GM18498 (cell line): ENCODE data around the gene HABP2.

Experiments used
- ATAC-seq: cut with Tn5 transposase; IDR thresholded peaks from one replicate; pipeline ENCODE4 v1.9.1; 2021; ENCODE audit warnings: mild to moderate bottlenecking, moderate library complexity; ENCODE audit not compliant: unreplicated experiment

HABP2 gene

DNA sequence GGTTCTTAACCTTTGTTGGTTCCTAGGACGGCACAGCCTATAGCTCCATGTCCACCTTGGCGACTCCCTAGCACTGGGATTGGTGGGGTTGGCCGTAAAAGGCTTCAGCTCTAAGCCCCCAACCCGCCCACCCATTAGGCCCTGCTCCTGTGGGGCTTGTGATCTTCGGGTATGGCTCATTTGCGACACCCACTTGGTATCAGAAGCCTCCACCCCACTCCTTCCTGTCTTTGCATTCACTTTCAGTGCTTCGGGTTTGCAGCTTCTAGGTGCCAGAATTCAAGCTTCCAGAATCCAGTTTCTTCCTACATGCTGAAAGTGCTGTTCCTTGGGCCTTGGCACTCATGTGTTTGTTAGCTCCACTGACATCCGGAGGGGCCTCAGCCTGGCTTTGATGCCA is 39.5 kb downstream of the HABP2 start:
- ATAC-seq = no peak

- ATAC-seq = no peak
Measured at GRCh38 chr10:113594652-113595051, 41.8 kb downstream of the HABP2 start.

DNA sequence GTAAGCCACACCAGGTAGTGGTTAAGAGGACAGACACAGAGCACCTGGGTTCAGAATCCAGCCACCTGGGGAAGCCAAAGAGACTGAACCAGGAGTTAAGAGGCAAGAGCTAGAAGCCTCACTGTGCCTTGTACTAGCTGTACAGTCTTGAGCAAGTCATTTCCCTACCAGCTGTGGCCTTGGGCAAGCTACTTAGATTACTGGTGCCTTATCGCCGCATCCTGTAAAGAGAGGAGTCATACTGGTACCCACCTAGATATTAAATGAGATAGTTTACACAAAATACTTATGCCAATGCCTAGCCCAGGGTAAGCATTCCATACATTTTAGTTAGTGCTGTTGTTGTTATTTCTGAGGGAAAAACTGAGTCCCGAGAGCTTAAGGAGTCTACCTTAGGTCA is 47.7 kb downstream of the HABP2 start:
- no peak for ATAC-seq

DNA sequence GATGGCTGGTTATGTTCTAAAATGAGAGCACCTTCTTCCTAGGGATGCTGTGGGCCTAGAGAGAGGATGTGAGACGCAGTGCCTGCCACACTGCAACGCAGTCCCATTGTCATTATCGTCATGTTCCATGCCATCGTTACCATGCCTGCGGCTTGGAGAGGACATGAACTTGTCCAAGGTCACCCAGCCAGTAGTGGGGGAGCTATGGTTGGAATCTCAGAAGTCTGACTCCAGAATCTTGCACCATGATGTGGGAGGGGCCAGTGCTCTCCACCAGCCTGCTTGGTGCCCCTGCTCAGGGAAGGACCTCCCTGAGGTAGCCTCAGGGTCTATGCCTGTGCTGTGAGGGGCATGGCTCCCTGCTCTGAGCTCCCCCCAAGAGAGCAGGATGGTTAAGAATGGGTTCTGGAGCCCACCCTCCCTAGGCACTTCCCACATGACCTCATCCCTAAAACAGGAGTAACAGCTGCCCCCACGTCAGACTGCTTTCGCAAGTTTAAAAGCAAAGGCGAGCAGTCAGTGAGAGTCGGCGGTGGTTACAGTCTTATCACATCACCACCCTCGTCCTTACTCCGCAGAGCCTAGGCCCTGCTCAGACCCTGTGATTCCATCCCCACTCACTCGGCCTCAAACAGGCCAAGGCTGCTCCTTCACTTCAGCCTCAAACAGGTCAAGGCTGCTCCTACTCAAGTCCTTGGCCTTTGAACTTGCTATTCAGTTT is 50.4 kb downstream of the HABP2 start:
- no peak for ATAC-seq

GRCh38 chr10:113604572-113604971 is 51.7 kb downstream of the HABP2 start:
- ATAC-seq = no peak

- no peak for ATAC-seq
Measured at GRCh38 chr10:113605268-113605978, 52.6 kb downstream of the HABP2 start.

DNA sequence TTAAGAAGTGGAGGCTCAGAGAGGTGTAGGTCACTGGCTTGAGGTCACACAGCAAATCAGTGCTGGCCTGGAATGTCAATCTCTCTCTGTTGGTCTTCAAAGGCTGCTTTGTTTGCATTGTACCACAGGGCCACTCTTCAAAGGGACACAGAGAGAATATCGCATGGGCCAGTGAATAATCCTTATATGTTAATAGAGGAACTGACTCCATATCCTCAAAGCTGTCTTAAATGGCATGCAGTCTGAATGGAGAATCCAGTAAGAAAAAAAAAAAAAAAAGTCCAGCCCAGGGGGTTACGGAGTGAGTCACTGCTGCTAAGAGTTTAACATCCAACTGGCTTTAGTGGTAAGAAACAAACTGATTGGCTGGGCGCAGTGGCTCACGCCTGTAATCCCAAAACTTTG is 56.9 kb downstream of the HABP2 start:
- ATAC-seq = no peak

- ATAC-seq = no peak
Measured at GRCh38 chr10:113610631-113611601, 58.1 kb downstream of the HABP2 start.

- no peak for ATAC-seq
Measured at GRCh38 chr10:113612154-113612553, 59.3 kb downstream of the HABP2 start.

DNA sequence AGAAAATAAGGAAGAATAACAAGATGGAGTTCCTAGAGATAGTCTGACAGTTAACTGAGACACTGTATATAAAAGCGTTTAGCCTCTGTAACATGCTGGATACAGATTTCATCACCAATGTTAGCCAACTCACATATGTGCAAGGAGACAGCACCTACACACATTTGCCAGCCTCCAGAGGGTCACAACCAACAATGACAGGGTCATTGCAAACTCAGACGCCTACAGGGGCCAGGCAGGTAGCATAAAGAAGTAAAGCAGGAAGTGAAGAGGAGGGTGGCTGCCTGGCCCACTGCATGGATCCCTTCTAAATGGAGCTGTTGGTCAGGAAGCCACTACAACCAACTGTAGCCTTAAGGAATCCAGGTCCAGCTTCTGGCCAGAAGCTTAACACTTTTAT is 60.6 kb downstream of the HABP2 start:
- no peak for ATAC-seq

- ATAC-seq = no peak
Measured at GRCh38 chr10:113613977-113614690, 61.3 kb downstream of the HABP2 start.

- no peak for ATAC-seq
Measured at GRCh38 chr10:113616244-113617074, 63.6 kb downstream of the HABP2 start.

DNA sequence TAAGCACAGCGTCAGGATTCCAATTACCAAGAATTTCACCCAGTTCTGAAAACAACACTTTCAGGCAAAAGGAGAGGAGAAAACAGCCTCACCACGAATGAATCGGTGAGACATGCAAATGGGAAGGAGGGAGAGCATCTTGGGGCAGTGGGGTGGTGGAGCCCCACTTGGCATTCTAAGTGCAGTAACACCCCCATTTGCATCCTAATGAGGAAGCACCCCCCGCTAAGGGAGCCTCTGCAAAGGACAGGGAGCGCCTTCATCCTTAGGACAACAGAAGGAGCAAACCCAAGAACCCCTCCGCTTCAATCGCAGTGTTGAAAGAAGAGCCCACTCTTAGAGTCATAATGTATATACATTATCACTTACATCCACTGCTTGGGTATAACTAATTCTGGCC is 64.2 kb downstream of the HABP2 start:
- no peak for ATAC-seq

DNA sequence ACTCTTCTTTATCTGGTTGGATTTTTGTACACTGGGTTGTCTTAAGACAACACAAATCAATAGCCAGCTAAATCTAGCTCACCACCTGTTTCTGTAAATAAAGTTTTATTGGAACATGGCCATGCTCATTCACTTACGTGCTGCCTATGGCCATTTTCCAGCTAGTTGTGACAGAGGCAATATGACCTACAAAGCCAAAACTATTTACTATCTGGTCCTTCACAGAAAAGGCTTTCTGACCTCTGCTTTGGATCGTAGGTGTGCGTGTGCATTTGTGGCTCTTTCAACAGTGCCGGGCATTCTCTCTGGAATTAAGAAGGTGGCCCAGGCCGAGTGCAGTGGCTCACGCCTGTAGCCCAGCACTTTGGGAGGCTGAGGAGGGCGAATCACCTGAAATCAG is 65.5 kb downstream of the HABP2 start:
- no peak for ATAC-seq

GRCh38 chr10:113619401-113619800 is 66.5 kb downstream of the HABP2 start:
- ATAC-seq = no peak

GRCh38 chr10:113620511-113620910 is 67.7 kb downstream of the HABP2 start:
- no peak for ATAC-seq

GRCh38 chr10:113620936-113621335 is 68.1 kb downstream of the HABP2 start:
- no peak for ATAC-seq

GRCh38 chr10:113621799-113622198 is 68.9 kb downstream of the HABP2 start:
- no peak for ATAC-seq

GRCh38 chr10:113622831-113623230 is 70.0 kb downstream of the HABP2 start:
- no peak for ATAC-seq
